Lung (tissue), 16 donors: ENCODE measurements around the gene TAOK2. TPM values are rescaled to one million over a fixed set of nuclear protein-coding genes. Genes with fewer than 3 reads are reported as not detected.

Source experiments
- ATAC-seq: fragments of 200-7000 bp; cut with Tn5 transposase; one replicate; pipeline ENCODE4 v1.9.1; 2020; ENCODE audit warnings: moderate number of reproducible peaks; ENCODE audit not compliant: insufficient read depth, low FRiP score
- DNase-seq, 3 donors: peaks; one replicate each; pipeline ENCODE4 v3.0.0-alpha.2; 2013 to 2017
- H3K27ac ChIP-seq, 2 donors: one replicate each; pipeline ENCODE4 v1.5.1; 2013; ENCODE audit warnings: mild to moderate bottlenecking in 2 of 2, moderate library complexity in 2 of 2, control low read depth in 1 of 2, inconsistent platforms in 1 of 2, low read depth in 1 of 2, low read length in 1 of 2
- H3K27me3 ChIP-seq, 3 donors: one replicate each; pipeline ENCODE4 v1.5.1; 2013; ENCODE audit warnings: low read length in 2 of 3; ENCODE audit not compliant: control insufficient read depth in 3 of 3, insufficient read depth in 3 of 3
- H3K36me3 ChIP-seq, 4 donors: one replicate each; pipeline ENCODE4 v1.5.1; 2013; ENCODE audit warnings: low read length in 4 of 4, mild to moderate bottlenecking in 1 of 4, moderate library complexity in 1 of 4; ENCODE audit not compliant: control insufficient read depth in 4 of 4, insufficient read depth in 4 of 4
- H3K4me1 ChIP-seq, 5 donors: one replicate each; pipeline ENCODE4 v1.5.1; 2013; ENCODE audit warnings: low read length in 5 of 5, mild to moderate bottlenecking in 2 of 5, moderate library complexity in 1 of 5; ENCODE audit not compliant: control insufficient read depth in 5 of 5, insufficient read depth in 5 of 5
- H3K4me3 ChIP-seq: one replicate; pipeline ENCODE4 v1.5.1; 2013; ENCODE audit warnings: mild to moderate bottlenecking, control low read depth, moderate library complexity
- H3K9ac ChIP-seq, 2 donors: one replicate each; pipeline ENCODE4 v1.5.1; 2013; ENCODE audit warnings: low read length in 2 of 2, control low read depth in 1 of 2; ENCODE audit not compliant: insufficient read depth in 1 of 2
- H3K9me3 ChIP-seq, 4 donors: one replicate each; pipeline ENCODE4 v1.5.1; 2013; ENCODE audit warnings: low read length in 3 of 4, mild to moderate bottlenecking in 1 of 4, moderate library complexity in 1 of 4; ENCODE audit not compliant: control insufficient read depth in 4 of 4, insufficient read depth in 3 of 4
- CTCF ChIP-seq: IDR thresholded peaks from 2 replicates; pipeline ENCODE4 v1.5.1; 2012; ENCODE audit warnings: mild to moderate bottlenecking; ENCODE audit errors: control extremely low read depth, extremely low read depth
- WGBS, 2 donors: extraction: QIAGEN DNeasy Blood & Tissue Kit; methylation state at CpG; one replicate each; pipeline ENCODE4 v1.1.7; 2013; 5-methylcytosine and 5-hydroxymethylcytosine counted together
- long read RNA-seq, 5 donors: transcript quantifications; one replicate each; lab custom pipeline, GENCODE V29; 2026
- polyA plus RNA-seq, 2 donors: library from polyadenylated mRNA; stranded (reverse); fragments of 200-250 nt; gene quantifications; one replicate each; pipeline ENCODE4 v1.2.1, GENCODE V29; 2013
- total RNA-seq, 2 donors: library from RNA; depleted of rRNA in 1 of 2; stranded (reverse); fragments of >200 nt in 1 of 2; gene quantifications; one replicate each; pipeline ENCODE4 v1.2.1, GENCODE V29; 2014 to 2021
- donor health status: control.
- donor health status: control.
- donor health status: Bipolar disorder and iron deficiency.
- donor health status: healthy.
- donor health status: DM: yes; HTN: yes; CAD: no.

Gene TAOK2
- 10 to 100 TPM; 55.3 to 71.8 TPM for total RNA-seq
- 10 to 100 TPM; 33.8 to 55.5 TPM for polyA plus RNA-seq
- long read RNA-seq, donor 1, full-length matches to known transcripts: 11 of 62 reads
- long read RNA-seq, donor 1, partial matches to known transcripts: 51 of 62 reads
- long read RNA-seq, donor 1, other reads (novel, unspliced or antisense): 0 of 62 reads
- long read RNA-seq, donor 2, partial matches to known transcripts: 0 of 2 reads
- long read RNA-seq, donor 2, other reads (novel, unspliced or antisense): 0 of 2 reads
- long read RNA-seq, donor 3, partial matches to known transcripts: 0 of 1 reads
- long read RNA-seq, donor 3, other reads (novel, unspliced or antisense): 0 of 1 reads
- long read RNA-seq, donor 4, full-length matches to known transcripts: 2 of 2 reads
- long read RNA-seq, donor 4, partial matches to known transcripts: 0 of 2 reads
- long read RNA-seq, donor 4, other reads (novel, unspliced or antisense): 0 of 2 reads
- long read RNA-seq, donor 5, full-length matches to known transcripts: 5 of 23 reads
- long read RNA-seq, donor 5, partial matches to known transcripts: 18 of 23 reads
- long read RNA-seq, donor 5, other reads (novel, unspliced or antisense): 0 of 23 reads

GRCh38 chr16:29973384-29974246 lies at the start of gene TAOK2:
TAOK2 (plus strand) TSS chr16:29973868; CDS start chr16:29977773, 3,905 bp downstream.
- 2% methylated on average over 66 to 75 of the region's 75 CpGs for WGBS, 2 donors
- DNase-seq: peak; percentile 99 to 100 (median 100)
- Histone ChIP-seq H3K4me3 (peak within 1 kb of the TSS; percentile 91), H3K27me3 (no peaks in the 10 kb centered on the region), H3K9me3 (peaks cover 0 to 3% (median 0%) of the 10 kb centered on the region in 4 donors), H3K36me3 (peaks cover 5 to 23% (median 21%) of the 10 kb centered on the region in 4 donors), H3K4me1 (peaks cover 14 to 26% (median 21%) of the 10 kb centered on the region in 5 donors), H3K27ac (peak within 1 kb of the TSS; percentile 87 to 95), H3K9ac (peak within 1 kb of the TSS; percentile 60 to 90)
- no peak for TF ChIP-seq CTCF
- ATAC-seq: peak; percentile 99

- DNase-seq (peak in 2 of 3 donors; percentile 16 to 22), ATAC-seq (no peak)
- Histone ChIP-seq H3K27me3 (no peaks in the 10 kb centered on the region), H3K4me1 (peaks cover 0 to 15% (median 8%) of the 10 kb centered on the region in 5 donors), H3K27ac (no peak overlapping the region), H3K4me3 (peak overlapping the region; percentile 99), H3K36me3 (peaks cover 0 to 16% (median 2%) of the 10 kb centered on the region in 4 donors), H3K9ac (peak overlapping the region in 1 of 2 donors; percentile 20), H3K9me3 (no peaks in the 10 kb centered on the region)
- TF ChIP-seq CTCF: no peak
- WGBS, 2 donors: 7 to 9% methylated on average over 9 of the region's 9 CpGs
Observed at GRCh38 chr16:29925105-29925756, 48.4 kb upstream of the TAOK2 start.

GRCh38 chr16:29925781-29926710 lies 47.6 kb upstream of the TAOK2 start, which contains the start of gene KCTD13:
KCTD13 (minus strand) TSS chr16:29926226; CDS start chr16:29926033, 193 bp downstream.
- Histone ChIP-seq H3K27ac (peak within 1 kb of the TSS; percentile 71 to 92), H3K36me3 (peaks cover 0 to 16% (median 2%) of the 10 kb centered on the region in 4 donors), H3K9me3 (no peaks in the 10 kb centered on the region), H3K4me3 (peak within 1 kb of the TSS; percentile 99), H3K27me3 (no peaks in the 10 kb centered on the region), H3K4me1 (peaks cover 0 to 15% (median 8%) of the 10 kb centered on the region in 5 donors), H3K9ac (peak within 1 kb of the TSS; percentile 53 to 90)
- DNase-seq: peak; percentile 91 to 95 (median 92)
- peak; percentile 96 for ATAC-seq
- WGBS, 2 donors: 0% methylated on average over 87 to 89 of the region's 89 CpGs
- no peak for TF ChIP-seq CTCF
